Measurements from ENCODE around the gene LZTS3. TPM values are rescaled to one million over a fixed set of nuclear protein-coding genes. Genes with fewer than 3 reads are reported as not detected.

The LZTS3 gene
- total and polyA plus RNA-seq, 10 of the 15 experiments (the other 5 are each of a cell fraction or from before 2014, with no cell fraction given), result 0.03 to 0.90 (median 0.22) TPM

- TF ChIP-seq ZZZ3 (IDR thresholded peaks at IDR 0.05; ENCODE audit: control insufficient read depth, insufficient read length, low read depth) (no peak), ZBTB33 (IDR thresholded peaks at IDR 0.05) (no peak), RUNX3 (IDR thresholded peaks at IDR 0.05; ENCODE audit: low read length) (no peak), E2F4 (IDR thresholded peaks at IDR 0.05; ENCODE audit: low read depth, low read length) (no peak), ZNF384 (IDR thresholded peaks at IDR 0.05; ENCODE audit: borderline replicate concordance, low read depth, low read length) (no peak), LARP7 (IDR thresholded peaks at IDR 0.05) (peak; percentile 86), GABPA (IDR thresholded peaks at IDR 0.05; ENCODE audit: low read depth) (no peak)
- TF ChIP-seq, protein P1, sequence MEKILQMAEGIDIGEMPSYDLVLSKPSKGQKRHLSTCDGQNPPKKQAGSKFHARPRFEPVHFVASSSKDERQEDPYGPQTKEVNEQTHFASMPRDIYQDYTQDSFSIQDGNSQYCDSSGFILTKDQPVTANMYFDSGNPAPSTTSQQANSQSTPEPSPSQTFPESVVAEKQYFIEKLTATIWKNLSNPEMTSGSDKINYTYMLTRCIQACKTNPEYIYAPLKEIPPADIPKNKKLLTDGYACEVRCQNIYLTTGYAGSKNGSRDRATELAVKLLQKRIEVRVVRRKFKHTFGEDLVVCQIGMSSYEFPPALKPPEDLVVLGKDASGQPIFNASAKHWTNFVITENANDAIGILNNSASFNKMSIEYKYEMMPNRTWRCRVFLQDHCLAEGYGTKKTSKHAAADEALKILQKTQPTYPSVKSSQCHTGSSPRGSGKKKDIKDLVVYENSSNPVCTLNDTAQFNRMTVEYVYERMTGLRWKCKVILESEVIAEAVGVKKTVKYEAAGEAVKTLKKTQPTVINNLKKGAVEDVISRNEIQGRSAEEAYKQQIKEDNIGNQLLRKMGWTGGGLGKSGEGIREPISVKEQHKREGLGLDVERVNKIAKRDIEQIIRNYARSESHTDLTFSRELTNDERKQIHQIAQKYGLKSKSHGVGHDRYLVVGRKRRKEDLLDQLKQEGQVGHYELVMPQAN (conservative IDR thresholded peaks at IDR 0.05), result peak; percentile 66
Measured at GRCh38 chr20:3172933-3173609, at the start of gene LZTS3 (continued).
